IPS DF 6.9 (cell line): ENCODE data around the gene MACC1.

Source experiments
- DNase-seq: peaks from one replicate; pipeline ENCODE4 v3.0.0-alpha.2; 2013; ENCODE audit warnings: low read depth, low spot score
- H3K27ac ChIP-seq: one replicate; pipeline ENCODE4 v1.5.1; 2013; ENCODE audit warnings: low read length, control low read depth
- H3K27me3 ChIP-seq: 2 replicates; pipeline ENCODE4 v1.6.1; 2013; ENCODE audit warnings: mild to moderate bottlenecking, low read length; ENCODE audit not compliant: control insufficient read depth, insufficient read depth
- H3K36me3 ChIP-seq: 2 replicates; pipeline ENCODE4 v1.6.1; 2013; ENCODE audit warnings: low read length; ENCODE audit not compliant: control insufficient read depth, insufficient read depth
- H3K4me1 ChIP-seq: 2 replicates; pipeline ENCODE4 v1.6.1; 2013; ENCODE audit warnings: low read length; ENCODE audit not compliant: control insufficient read depth, insufficient read depth
- H3K4me3 ChIP-seq: 2 replicates; pipeline ENCODE4 v1.5.1; 2013; ENCODE audit warnings: mild to moderate bottlenecking, low read length
- H3K9me3 ChIP-seq: 2 replicates; pipeline ENCODE4 v1.6.1; 2013; ENCODE audit warnings: low read length, inconsistent platforms; ENCODE audit not compliant: control insufficient read depth, insufficient read depth
- WGBS: extraction: QIAGEN DNeasy Blood & Tissue Kit; methylation state at CpG from one replicate; pipeline ENCODE4 v1.1.7; 2013; ENCODE audit warnings: mixed read lengths, missing lambda C conversion rate; ENCODE audit not compliant: insufficient read length, insufficient coverage; 5-methylcytosine and 5-hydroxymethylcytosine counted together

Gene MACC1

DNA sequence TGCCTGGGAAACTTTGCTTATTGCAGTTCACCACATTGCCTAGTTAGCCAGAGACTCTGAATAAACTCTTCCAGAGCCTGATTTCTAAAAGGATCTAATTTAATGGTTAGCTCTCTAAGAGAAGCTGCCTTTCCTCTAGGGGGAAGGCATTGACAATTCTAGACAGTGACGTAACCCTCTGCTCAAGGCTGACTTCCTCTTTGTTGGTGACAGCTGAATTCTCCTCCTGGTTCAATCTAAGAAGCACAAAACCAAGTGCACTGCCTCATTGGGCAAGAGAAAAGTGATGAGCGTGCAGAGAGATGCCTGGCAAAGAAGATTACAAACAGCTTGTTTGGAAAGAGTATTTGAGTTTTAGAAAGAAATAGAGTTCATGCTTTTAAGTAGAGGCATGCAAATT lies 102.7 kb downstream of the MACC1 start:
- Histone ChIP-seq H3K27me3 (no peaks in the 10 kb centered on the region), H3K27ac (no peak overlapping the region), H3K36me3 (peaks cover 2% of the 10 kb centered on the region; the same call in 1 of the 2 replicates), H3K4me3 (no peak overlapping the region), H3K4me1 (no peaks in the 10 kb centered on the region), H3K9me3 (no peaks in the 10 kb centered on the region)
- WGBS: no CpG with 5 or more reads among the region's 2 CpGs
- DNase-seq: no peak

- Histone ChIP-seq H3K36me3 (peaks cover under 1% of the 10 kb centered on the region; the same call in 1 of the 2 replicates), H3K27ac (no peak overlapping the region), H3K27me3 (no peaks in the 10 kb centered on the region), H3K9me3 (no peaks in the 10 kb centered on the region), H3K4me3 (no peak overlapping the region), H3K4me1 (no peaks in the 10 kb centered on the region)
- no peak for DNase-seq
- 100% methylated on average over 1 of the region's 4 CpGs for WGBS
Measured at GRCh38 chr7:20113427-20114027, 103.7 kb downstream of the MACC1 start.

- no peak for DNase-seq
- H3K27me3 ChIP-seq: no peaks in the 10 kb centered on the region
- no peak overlapping the region for H3K27ac ChIP-seq
- H3K36me3 ChIP-seq: no peaks in the 10 kb centered on the region; the same call in 1 of the 2 replicates
- no peaks in the 10 kb centered on the region for H3K9me3 ChIP-seq
- no peaks in the 10 kb centered on the region for H3K4me1 ChIP-seq
- no peak overlapping the region for H3K4me3 ChIP-seq
Measured at GRCh38 chr7:20112696-20113095, 104.5 kb downstream of the MACC1 start.

GRCh38 chr7:20111821-20112542 lies 105.2 kb downstream of the MACC1 start:
- Histone ChIP-seq H3K4me1 (no peaks in the 10 kb centered on the region), H3K36me3 (no peaks in the 10 kb centered on the region; the same call in 1 of the 2 replicates), H3K9me3 (no peaks in the 10 kb centered on the region), H3K27me3 (no peaks in the 10 kb centered on the region), H3K4me3 (no peak overlapping the region), H3K27ac (no peak overlapping the region)
- no CpG with 5 or more reads among the region's 2 CpGs for WGBS
- DNase-seq: no peak

DNA sequence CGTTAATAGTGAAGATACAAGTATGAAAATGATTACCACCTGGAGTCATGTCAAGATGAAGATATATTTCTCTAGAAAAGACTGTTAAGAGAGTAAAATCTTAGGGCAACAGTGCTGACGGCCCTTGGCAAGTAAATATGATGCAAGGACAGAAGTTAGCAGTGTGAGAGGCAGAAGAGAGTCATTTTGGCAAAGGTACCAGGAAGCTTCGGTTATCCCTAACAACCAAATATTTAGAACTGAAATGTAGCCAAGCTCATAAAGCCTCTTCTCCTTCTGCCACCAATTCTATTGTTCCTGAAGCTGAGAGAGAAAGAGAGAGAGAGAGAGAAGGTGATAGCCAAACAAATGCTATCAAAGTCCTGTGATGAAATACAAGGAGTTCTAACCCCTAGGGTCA lies 109.6 kb downstream of the MACC1 start:
- WGBS: no CpG with 5 or more reads among the region's 3 CpGs
- no peak overlapping the region for H3K27ac ChIP-seq
- no peaks in the 10 kb centered on the region for H3K27me3 ChIP-seq
- DNase-seq: no peak
- H3K36me3 ChIP-seq: no peaks in the 10 kb centered on the region; the same call in 1 of the 2 replicates
- H3K4me1 ChIP-seq: no peaks in the 10 kb centered on the region
- H3K9me3 ChIP-seq: no peaks in the 10 kb centered on the region
- no peak overlapping the region for H3K4me3 ChIP-seq

DNA sequence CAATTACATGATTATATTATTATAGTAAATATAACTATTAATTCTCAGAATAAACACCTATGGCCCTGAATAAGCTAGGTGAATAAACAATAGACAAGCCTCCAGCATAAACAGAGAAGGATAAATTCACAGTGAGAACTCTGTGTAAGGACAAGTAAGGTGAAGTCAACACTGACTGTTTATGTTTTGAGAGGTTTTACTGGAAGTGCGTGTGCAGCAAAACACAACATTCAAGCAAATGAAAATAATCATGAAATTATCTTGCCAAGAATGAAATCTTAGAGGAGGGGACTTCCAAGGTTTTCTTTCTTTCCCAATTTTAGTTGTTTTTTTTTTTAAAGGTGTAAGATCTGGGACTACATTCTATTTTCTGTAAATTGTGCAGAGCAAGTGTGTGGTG lies 112.5 kb downstream of the MACC1 start:
- Histone ChIP-seq H3K4me1 (no peaks in the 10 kb centered on the region), H3K27ac (no peak overlapping the region), H3K4me3 (no peak overlapping the region), H3K9me3 (no peaks in the 10 kb centered on the region), H3K27me3 (no peaks in the 10 kb centered on the region), H3K36me3 (no peaks in the 10 kb centered on the region; the same call in 1 of the 2 replicates)
- WGBS: no CpG with 5 or more reads among the region's 1 CpG
- no peak for DNase-seq

- no peak for DNase-seq
- H3K27me3 ChIP-seq: no peaks in the 10 kb centered on the region
- H3K36me3 ChIP-seq: no peaks in the 10 kb centered on the region; the same call in 1 of the 2 replicates
- H3K27ac ChIP-seq: no peak overlapping the region
- no peak overlapping the region for H3K4me3 ChIP-seq
- WGBS: no CpG with 5 or more reads among the region's 1 CpG
- no peaks in the 10 kb centered on the region for H3K9me3 ChIP-seq
- no peaks in the 10 kb centered on the region for H3K4me1 ChIP-seq
Measured at GRCh38 chr7:20102982-20103381, 114.2 kb downstream of the MACC1 start.

DNA sequence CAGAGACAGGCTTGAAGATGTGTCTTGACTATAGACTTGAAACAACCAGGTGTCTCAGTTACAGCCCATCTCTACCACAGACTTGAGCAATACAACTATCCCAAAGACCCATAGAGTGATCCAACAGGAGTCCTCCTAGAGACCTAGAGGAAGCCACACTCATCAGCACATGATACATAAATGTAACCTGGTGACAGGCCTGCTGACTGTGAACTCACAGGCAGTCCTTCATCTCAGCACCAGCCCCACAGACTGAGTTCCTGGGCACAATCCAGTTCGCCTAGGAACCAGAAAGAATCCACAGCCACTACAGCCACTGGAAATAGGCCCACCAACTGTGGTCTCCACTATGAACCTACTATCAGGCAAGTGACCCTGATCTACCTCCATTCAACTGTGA lies 121.3 kb downstream of the MACC1 start:
- H3K36me3 ChIP-seq: no peaks in the 10 kb centered on the region
- no peak overlapping the region for H3K4me3 ChIP-seq
- DNase-seq: no peak
- no peaks in the 10 kb centered on the region for H3K27me3 ChIP-seq
- no CpG with 5 or more reads among the region's 1 CpG for WGBS
- H3K4me1 ChIP-seq: no peaks in the 10 kb centered on the region
- no peak overlapping the region for H3K27ac ChIP-seq
- H3K9me3 ChIP-seq: no peaks in the 10 kb centered on the region

- Histone ChIP-seq H3K36me3 (no peaks in the 10 kb centered on the region), H3K4me1 (no peaks in the 10 kb centered on the region), H3K27ac (no peak overlapping the region), H3K4me3 (no peak overlapping the region), H3K9me3 (no peaks in the 10 kb centered on the region), H3K27me3 (no peaks in the 10 kb centered on the region)
- WGBS: no CpG with 5 or more reads among the region's 4 CpGs
- DNase-seq: no peak
Measured at GRCh38 chr7:20095436-20095835, 121.7 kb downstream of the MACC1 start.

GRCh38 chr7:20089431-20089830 lies 127.8 kb downstream of the MACC1 start:
- Histone ChIP-seq H3K27me3 (no peaks in the 10 kb centered on the region), H3K4me1 (peaks cover 1% of the 10 kb centered on the region; the same call in 1 of the 2 replicates), H3K9me3 (no peaks in the 10 kb centered on the region), H3K4me3 (no peak overlapping the region), H3K27ac (no peak overlapping the region), H3K36me3 (no peaks in the 10 kb centered on the region)
- WGBS: no CpG with 5 or more reads among the region's 6 CpGs
- no peak for DNase-seq

DNA sequence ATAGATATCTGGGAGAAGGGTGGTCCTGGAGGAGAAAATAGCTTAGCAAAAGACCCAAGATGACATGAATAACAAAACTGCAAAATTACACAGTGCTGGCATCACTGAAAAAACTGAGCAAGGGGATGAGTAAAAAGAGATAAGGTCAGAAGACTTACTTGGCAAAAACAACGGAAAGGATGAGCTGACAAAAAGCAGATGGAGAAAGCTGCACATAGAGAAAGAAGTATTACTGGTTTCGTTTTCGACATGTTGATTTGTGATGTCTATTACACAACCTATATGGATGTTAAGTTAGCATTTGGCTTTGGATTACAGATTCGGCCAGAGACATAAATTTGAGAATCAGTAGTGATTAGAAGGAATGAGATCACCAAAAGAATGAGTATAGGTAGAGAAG lies 132.1 kb downstream of the MACC1 start:
- WGBS: no CpG with 5 or more reads among the region's 4 CpGs
- Histone ChIP-seq H3K27ac (no peak overlapping the region), H3K9me3 (no peaks in the 10 kb centered on the region), H3K4me1 (peaks cover 3% of the 10 kb centered on the region; the same call in 1 of the 2 replicates), H3K4me3 (no peak overlapping the region), H3K36me3 (no peaks in the 10 kb centered on the region; the same call in 1 of the 2 replicates), H3K27me3 (no peaks in the 10 kb centered on the region)
- DNase-seq: no peak
